ENCODE data around the gene CPPED1. TPM values are rescaled to one million over a fixed set of nuclear protein-coding genes. Genes with fewer than 3 reads are reported as not detected.

CPPED1 gene
- polyA plus RNA-seq, 3 donors = 100 to 292 (median 259) TPM

DNA sequence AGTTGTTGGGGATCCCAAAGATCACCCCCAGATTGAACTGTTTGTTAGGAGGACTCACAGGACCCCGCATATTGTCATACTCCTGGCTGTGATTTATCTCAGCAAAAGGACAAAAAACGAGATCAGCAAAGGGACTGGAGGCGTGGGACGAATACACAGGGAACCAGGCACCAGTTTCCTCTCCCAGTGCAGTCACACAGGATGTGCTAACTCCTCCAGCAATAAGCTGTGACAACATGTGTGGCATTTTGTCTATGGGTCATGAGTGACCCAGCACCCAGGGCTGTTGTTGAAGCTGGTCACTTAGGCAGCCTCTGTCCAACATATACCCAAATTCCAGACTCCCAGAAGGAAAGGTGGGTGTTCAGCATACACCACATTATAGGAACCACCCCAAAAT lies 60.9 kb downstream of the CPPED1 start:
- H2AFZ ChIP-seq (ENCODE audit: insufficient read depth, low read depth, low read length, poor library complexity, severe bottlenecking) = no peak overlapping the region
- no peak for TF ChIP-seq CTCF (IDR thresholded peaks at IDR 0.05)
- Mint-ChIP-seq H3K27me3 (ENCODE audit: low read depth in 3 of 3) (no peaks in the 10 kb centered on the region), H3K27ac (peak overlapping the region in 2 of 7 donors; percentile 32 to 68), H3K4me1 (no peaks in the 10 kb centered on the region), H3K9me3 (peaks cover 1 to 15% (median 5%) of the 10 kb centered on the region in 7 donors), H3K36me3 (peaks cover 32 to 84% of the 10 kb centered on the region in 2 donors), H3K4me3 (no peak overlapping the region)
- H3K79me2 ChIP-seq (ENCODE audit: insufficient read depth, low read length) = peaks cover 52% of the 10 kb centered on the region
- H3K9ac ChIP-seq (ENCODE audit: insufficient read depth, low read length, poor library complexity, severe bottlenecking) = no peak overlapping the region
- H3K27ac ChIP-seq (ENCODE audit: low read depth in 1 of 2, low read length in 2 of 2) = no peak overlapping the region
- peaks cover 0 to 3% of the 10 kb centered on the region in 2 donors for H3K9me3 ChIP-seq (replicated peaks in 1 of 2; ENCODE audit: control insufficient read depth in 1 of 2, insufficient read depth in 1 of 2, low read length in 2 of 2)
- H3K4me3 ChIP-seq (replicated peaks in 1 of 3; ENCODE audit: low read depth in 2 of 3, low read length in 3 of 3) = no peak overlapping the region
- H4K20me1 ChIP-seq (ENCODE audit: insufficient read depth, low read length) = peaks cover 100% of the 10 kb centered on the region
- 75% methylated on average over 4 of the region's 4 CpGs for WGBS (ENCODE audit: insufficient coverage)
- H3K27me3 ChIP-seq (ENCODE audit: control insufficient read depth in 2 of 2, insufficient read depth in 2 of 2, low read length in 2 of 2) = no peaks in the 10 kb centered on the region
- H3K4me1 ChIP-seq (ENCODE audit: control insufficient read depth in 1 of 2, insufficient read depth in 2 of 2, low read length in 2 of 2) = no peaks in the 10 kb centered on the region
- DNase-seq = no peak
- intact Hi-C loops (cut with micrococcal nuclease) = no loop called here
- no peak overlapping the region for H3K4me2 ChIP-seq (replicated peaks; ENCODE audit: extremely low read depth, low read length, poor library complexity, severe bottlenecking)
- peaks cover 34 to 75% of the 10 kb centered on the region in 2 donors for H3K36me3 ChIP-seq (replicated peaks in 1 of 2; ENCODE audit: control insufficient read depth in 1 of 2, insufficient read depth in 2 of 2, low read length in 2 of 2)

DNA sequence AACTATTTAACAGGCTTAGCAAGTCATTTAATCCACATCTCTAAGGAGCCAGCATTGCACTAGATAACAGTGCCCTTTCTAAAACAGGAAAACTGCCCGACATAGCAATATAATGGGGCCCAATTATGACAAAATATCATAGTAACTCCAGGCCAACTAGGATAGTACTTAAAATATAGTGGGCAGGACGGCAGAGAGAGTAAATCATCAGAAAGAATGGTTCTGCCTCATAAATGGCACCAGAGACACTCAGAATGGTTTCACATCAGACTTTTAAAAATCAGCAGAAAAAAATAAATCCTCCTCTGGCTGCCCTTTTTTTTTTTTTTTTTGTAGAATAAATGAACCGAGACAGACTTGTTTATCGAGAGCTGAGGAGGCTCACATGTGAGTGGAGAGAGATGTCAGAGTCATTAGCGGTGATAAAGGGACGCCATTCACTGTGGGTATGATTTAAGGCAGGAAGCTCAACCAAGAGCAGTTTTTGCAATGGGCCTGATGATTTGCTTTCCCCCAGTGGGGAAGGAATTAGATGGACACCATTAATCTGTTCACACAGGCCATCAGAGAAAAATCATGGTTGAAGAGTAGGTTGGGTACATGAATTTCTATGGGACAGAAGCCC lies 62.6 kb downstream of the CPPED1 start:
- TF ChIP-seq CTCF (IDR thresholded peaks at IDR 0.05) = no peak
- Histone ChIP-seq H3K4me1 (ENCODE audit: control insufficient read depth in 1 of 2, insufficient read depth in 2 of 2, low read length in 2 of 2) (no peaks in the 10 kb centered on the region), H3K36me3 (replicated peaks in 1 of 2; ENCODE audit: control insufficient read depth in 1 of 2, insufficient read depth in 2 of 2, low read length in 2 of 2) (peaks cover 44 to 87% of the 10 kb centered on the region in 2 donors), H4K20me1 (ENCODE audit: insufficient read depth, low read length) (peaks cover 100% of the 10 kb centered on the region), H3K4me3 (replicated peaks in 1 of 3; ENCODE audit: low read depth in 2 of 3, low read length in 3 of 3) (no peak overlapping the region), H3K4me2 (replicated peaks; ENCODE audit: extremely low read depth, low read length, poor library complexity, severe bottlenecking) (no peak overlapping the region), H3K79me2 (ENCODE audit: insufficient read depth, low read length) (peaks cover 55% of the 10 kb centered on the region), H3K27me3 (ENCODE audit: control insufficient read depth in 2 of 2, insufficient read depth in 2 of 2, low read length in 2 of 2) (no peaks in the 10 kb centered on the region), H3K27ac (ENCODE audit: low read depth in 1 of 2, low read length in 2 of 2) (no peak overlapping the region), H3K9ac (ENCODE audit: insufficient read depth, low read length, poor library complexity, severe bottlenecking) (no peak overlapping the region), H3K9me3 (replicated peaks in 1 of 2; ENCODE audit: control insufficient read depth in 1 of 2, insufficient read depth in 1 of 2, low read length in 2 of 2) (peaks cover 0 to 3% of the 10 kb centered on the region in 2 donors), H2AFZ (ENCODE audit: insufficient read depth, low read depth, low read length, poor library complexity, severe bottlenecking) (no peak overlapping the region)
- no peaks in the 10 kb centered on the region for H3K27me3 Mint-ChIP-seq (ENCODE audit: low read depth in 3 of 3)
- intact Hi-C loops (cut with micrococcal nuclease) = no loop called here
- H3K4me3 Mint-ChIP-seq = no peak overlapping the region
- peaks cover 1 to 14% (median 6%) of the 10 kb centered on the region in 7 donors for H3K9me3 Mint-ChIP-seq
- H3K36me3 Mint-ChIP-seq = peaks cover 42 to 90% of the 10 kb centered on the region in 2 donors
- WGBS (ENCODE audit: insufficient coverage) = 100% methylated on average over 3 of the region's 6 CpGs
- DNase-seq = no peak
- H3K4me1 Mint-ChIP-seq = no peaks in the 10 kb centered on the region
- H3K27ac Mint-ChIP-seq = peak overlapping the region in 1 of 7 donors; percentile 43
